Esophagus (tissue), 2 donors: ENCODE measurements around the gene SPANXN3. TPM values are rescaled to one million over a fixed set of nuclear protein-coding genes. Genes with fewer than 3 reads are reported as not detected.

ENCODE experiments used
- polyA plus RNA-seq, 2 donors: library from polyadenylated mRNA; stranded (reverse); fragments of 200-250 nt; gene quantifications; one replicate each; pipeline ENCODE4 v1.2.3, GENCODE V29; 2013
- donor health status: healthy with polysubstance abuse.
- donor health status: Bipolar disorder and iron deficiency.

Gene SPANXN3
- polyA plus RNA-seq, 2 donors: not detected

Other genes starting within 250 kb of the SPANXN3 start
- under 1 TPM; 0.02 to 0.06 TPM for gene SLITRK4, start 118.6 kb upstream of the SPANXN3 start, polyA plus RNA-seq
- gene SPANXN2, start 203.3 kb upstream of the SPANXN3 start, polyA plus RNA-seq: not detected